ENCODE data around the gene GNG13. TPM values are rescaled to one million over a fixed set of nuclear protein-coding genes. Genes with fewer than 3 reads are reported as not detected.

GNG13 gene
- total RNA-seq, 2 experiments from 2014 or later, result not detected

DNA sequence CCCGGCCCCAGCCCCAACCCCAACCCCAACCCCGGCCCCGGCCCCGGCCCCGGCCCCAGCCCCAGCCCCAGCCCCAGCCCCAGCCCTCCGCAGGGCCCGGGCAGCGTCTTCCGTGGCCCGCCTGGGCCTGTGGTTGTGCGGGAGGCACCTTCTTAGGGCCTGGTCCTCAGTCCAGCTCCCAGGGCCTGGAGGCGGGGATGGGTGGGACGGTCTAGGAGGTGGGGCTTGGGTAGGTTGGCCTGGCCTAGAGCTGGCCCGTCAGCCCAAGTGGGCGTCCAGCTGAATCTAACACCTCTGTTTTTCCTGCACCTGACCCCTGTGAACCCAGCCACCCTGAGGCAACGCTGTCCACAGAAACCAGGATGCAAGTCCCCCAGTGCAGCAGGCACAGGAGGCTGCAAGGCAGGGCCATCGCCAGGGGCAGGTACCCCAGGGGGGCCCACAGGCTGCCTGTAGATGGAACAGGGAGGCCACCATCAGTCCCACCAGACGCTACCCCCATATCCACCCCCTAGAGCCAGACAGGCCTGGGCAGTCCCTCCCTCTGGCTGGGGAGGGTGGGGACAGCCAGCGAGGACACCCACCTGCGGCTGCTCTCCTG lies 31.2 kb downstream of the GNG13 start:
- TF ChIP-seq, protein P1, sequence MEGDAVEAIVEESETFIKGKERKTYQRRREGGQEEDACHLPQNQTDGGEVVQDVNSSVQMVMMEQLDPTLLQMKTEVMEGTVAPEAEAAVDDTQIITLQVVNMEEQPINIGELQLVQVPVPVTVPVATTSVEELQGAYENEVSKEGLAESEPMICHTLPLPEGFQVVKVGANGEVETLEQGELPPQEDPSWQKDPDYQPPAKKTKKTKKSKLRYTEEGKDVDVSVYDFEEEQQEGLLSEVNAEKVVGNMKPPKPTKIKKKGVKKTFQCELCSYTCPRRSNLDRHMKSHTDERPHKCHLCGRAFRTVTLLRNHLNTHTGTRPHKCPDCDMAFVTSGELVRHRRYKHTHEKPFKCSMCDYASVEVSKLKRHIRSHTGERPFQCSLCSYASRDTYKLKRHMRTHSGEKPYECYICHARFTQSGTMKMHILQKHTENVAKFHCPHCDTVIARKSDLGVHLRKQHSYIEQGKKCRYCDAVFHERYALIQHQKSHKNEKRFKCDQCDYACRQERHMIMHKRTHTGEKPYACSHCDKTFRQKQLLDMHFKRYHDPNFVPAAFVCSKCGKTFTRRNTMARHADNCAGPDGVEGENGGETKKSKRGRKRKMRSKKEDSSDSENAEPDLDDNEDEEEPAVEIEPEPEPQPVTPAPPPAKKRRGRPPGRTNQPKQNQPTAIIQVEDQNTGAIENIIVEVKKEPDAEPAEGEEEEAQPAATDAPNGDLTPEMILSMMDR (IDR thresholded peaks at IDR 0.05), result no peak
- no peak overlapping the region for H3K27ac Mint-ChIP-seq

DNA sequence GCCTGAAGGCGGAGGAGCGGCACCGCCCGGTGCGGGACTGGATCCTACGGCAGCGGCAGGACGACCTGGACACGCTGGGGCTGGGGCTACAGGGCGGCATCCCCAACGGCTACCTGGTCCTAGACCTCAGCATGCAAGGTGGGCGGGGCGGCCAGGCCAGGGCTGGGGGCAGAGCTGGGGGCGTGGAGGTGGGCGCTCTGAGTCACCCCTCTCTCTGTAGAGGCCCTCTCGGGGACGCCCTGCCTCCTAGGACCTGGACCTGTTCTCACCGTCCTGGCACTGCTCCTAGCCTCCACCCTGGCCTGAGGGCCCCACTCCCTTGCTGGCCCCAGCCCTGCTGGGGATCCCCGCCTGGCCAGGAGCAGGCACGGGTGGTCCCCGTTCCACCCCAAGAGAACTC lies 32.1 kb downstream of the GNG13 start:
- Mint-ChIP-seq H3K27me3 (no peaks in the 10 kb centered on the region), H3K36me3 (ENCODE audit: low read depth) (no peaks in the 10 kb centered on the region), H3K9me3 (no peaks in the 10 kb centered on the region), H3K4me1 (ENCODE audit: low read depth) (no peaks in the 10 kb centered on the region), H3K27ac (no peak overlapping the region), H3K4me3 (no peak overlapping the region)
- no peak for ATAC-seq
- intact Hi-C loops (cut with micrococcal nuclease), result no loop called here
- TF ChIP-seq, protein P1 (IDR thresholded peaks at IDR 0.05), result no peak
- no peak for DNase-seq
- ChIA-PET CTCF (no interaction called here), POLR2A (no interaction called here)

More for the DNA sequence above, 31.2 kb downstream of the GNG13 start:
- Mint-ChIP-seq H3K4me3 (no peak overlapping the region), H3K36me3 (ENCODE audit: low read depth) (no peaks in the 10 kb centered on the region), H3K4me1 (ENCODE audit: low read depth) (no peaks in the 10 kb centered on the region), H3K27me3 (no peaks in the 10 kb centered on the region), H3K9me3 (no peaks in the 10 kb centered on the region)
- intact Hi-C loops (cut with micrococcal nuclease), result no loop called here
- ATAC-seq (no peak), DNase-seq (no peak)
- ChIA-PET CTCF (interaction anchor here (1.3 kb wide), 1 partner anchor 57 kb away, joined by 4 read pairs; no protein-coding TSS in a partner anchor), POLR2A (no interaction called here)

DNA sequence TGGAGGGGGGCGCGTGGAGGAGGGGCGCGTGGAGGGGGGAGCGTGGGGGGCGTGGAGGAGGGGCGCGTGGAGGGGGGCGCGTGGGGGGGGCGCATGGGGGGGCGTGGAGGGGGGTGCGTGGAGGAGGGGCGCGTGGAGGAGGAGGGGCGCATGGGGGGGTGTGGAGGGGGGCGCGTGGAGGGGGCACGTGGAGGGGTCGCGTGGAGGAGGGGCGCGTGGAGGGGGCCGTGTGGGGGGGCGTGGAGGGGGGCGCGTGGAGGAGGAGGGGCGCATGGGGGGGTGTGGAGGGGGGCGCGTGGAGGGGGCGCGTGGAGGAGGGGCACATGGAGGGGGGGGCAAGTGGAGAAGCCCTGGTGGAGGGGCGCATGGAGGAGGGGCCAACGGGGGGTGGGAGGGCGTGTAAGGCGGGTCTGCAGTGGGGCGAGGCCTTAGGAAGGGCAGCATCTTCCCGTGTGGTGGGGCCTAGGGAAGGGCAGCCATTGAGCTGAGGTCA lies 32.7 kb downstream of the GNG13 start:
- Mint-ChIP-seq H3K27me3 (no peaks in the 10 kb centered on the region), H3K4me1 (ENCODE audit: low read depth) (no peaks in the 10 kb centered on the region)

DNA sequence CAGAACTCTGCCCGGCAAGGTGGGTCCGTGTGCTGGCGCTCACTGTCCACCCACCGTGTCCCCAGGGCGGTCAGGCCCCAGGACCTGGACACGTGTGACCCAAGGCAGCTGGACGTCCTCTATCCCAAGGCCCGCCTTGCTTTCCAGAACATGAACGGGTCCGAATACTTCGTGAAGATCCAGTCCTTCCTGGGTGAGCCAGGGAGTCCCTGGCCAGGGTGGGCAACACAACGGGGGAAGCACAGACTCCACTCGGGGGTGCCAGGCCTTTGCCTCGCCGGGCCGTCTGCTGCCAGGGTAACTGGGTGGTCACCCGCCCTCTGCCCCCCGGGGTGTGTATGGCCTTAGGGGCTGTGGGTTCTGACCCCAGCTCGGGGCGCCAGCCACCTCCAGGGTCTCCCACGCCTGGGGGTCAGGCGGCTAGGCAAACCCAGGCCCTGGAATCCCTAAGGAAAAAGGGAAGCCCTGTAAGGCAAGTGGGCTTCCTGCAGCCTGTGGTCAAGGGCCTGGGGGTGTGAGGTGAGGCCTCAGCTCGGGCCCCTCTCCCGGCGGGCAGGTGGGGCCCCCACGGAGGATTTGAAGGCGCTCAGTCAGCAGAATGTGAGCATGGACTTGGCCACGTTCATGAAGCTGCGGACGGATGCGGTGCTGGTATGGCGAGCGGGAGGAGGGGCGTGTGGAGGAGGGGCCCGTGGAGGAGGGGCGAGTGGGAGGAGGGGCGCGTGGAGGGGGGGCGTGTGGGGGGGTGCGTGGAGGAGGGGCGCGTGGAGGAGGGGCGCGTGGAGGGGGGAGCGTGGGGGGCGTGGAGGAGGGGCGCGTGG lies 33.5 kb downstream of the GNG13 start:
- TF ChIP-seq, protein P1 (IDR thresholded peaks at IDR 0.05), result no peak
- H3K4me3 Mint-ChIP-seq, result no peak overlapping the region
- ChIA-PET POLR2A (no interaction called here), CTCF (interaction anchor here (1.3 kb wide), 1 partner anchor 18 kb away, joined by 3 read pairs; no protein-coding TSS in a partner anchor)
- no peak for ATAC-seq
- intact Hi-C loops (cut with micrococcal nuclease), result no loop called here
- no peak for DNase-seq
- no peak overlapping the region for H3K27ac Mint-ChIP-seq
- H3K27me3 Mint-ChIP-seq, result no peaks in the 10 kb centered on the region
- no peaks in the 10 kb centered on the region for H3K9me3 Mint-ChIP-seq
- no peaks in the 10 kb centered on the region for H3K36me3 Mint-ChIP-seq (ENCODE audit: low read depth)
- H3K4me1 Mint-ChIP-seq (ENCODE audit: low read depth), result no peaks in the 10 kb centered on the region

More for the DNA sequence above, 32.7 kb downstream of the GNG13 start:
- Mint-ChIP-seq H3K36me3 (ENCODE audit: low read depth) (no peaks in the 10 kb centered on the region), H3K9me3 (no peaks in the 10 kb centered on the region), H3K4me3 (no peak overlapping the region), H3K27ac (no peak overlapping the region)
- DNase-seq (no peak), ATAC-seq (no peak)
- TF ChIP-seq, protein P1 (IDR thresholded peaks at IDR 0.05), result no peak
- ChIA-PET POLR2A (no interaction called here), CTCF (interaction anchor here (1.3 kb wide), 1 partner anchor 17 kb away, joined by 3 read pairs; no protein-coding TSS in a partner anchor)
- intact Hi-C loops (cut with micrococcal nuclease), result no loop called here
